HL-60/S4 treated with phorbol 12-myristate 13-acetate at 8.2 ng/mL for 4 days and 3 days (cell line): ENCODE results near the gene SPCS3.
"Not testable (repeated sequence)": the region's sequence is repeated elsewhere in the genome, so short reads cannot be mapped to it uniquely, and the experiment has no call there.

ENCODE experiments used
- in situ Hi-C: fragments of 300-500 bp; cut with MboI; formaldehyde crosslinking; loops from 2 replicates; pipeline ENCODE4 v1.15.0; 2022; ENCODE audit warnings: low sequenced_read_pairs

The SPCS3 gene

DNA sequence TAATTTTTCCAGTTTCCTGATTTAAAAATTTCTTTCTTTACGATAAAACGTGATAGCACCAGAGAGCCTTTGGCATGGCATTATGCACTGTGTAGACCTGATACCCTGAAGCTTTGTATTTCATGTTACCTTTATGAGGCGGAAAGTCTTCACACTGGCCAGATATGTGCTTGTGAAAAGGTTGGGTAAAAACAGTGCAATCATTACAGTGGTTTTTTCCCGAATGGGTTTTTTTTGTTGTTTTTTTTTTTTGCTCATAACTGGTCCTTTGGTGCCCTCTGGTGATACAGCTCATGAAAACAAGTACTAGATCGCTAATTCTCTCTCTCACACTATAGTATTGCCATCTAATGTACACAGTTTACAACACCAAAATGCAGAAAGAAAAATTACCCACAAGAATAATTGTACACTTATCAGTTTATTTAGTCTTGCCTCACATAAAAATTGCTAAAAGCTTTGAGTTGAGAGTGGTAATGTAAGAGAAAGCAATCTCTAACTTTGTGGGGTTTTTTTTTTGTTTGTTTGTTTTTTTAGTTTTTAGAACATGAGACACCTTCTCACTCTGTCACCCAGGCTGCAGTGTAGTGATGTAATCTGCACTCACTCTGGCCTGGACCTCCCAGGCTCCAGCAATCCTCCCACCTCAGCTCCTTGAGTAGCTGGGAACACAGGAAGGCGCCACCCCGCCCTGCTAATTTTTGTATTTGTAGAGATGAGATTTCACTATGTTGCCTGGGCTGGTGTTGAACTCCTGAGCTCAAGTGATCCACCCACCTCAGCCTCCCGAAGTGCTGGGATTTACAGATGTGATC lies 21.3 kb downstream of the SPCS3 start:
- in situ Hi-C loops, result no loop called here

DNA sequence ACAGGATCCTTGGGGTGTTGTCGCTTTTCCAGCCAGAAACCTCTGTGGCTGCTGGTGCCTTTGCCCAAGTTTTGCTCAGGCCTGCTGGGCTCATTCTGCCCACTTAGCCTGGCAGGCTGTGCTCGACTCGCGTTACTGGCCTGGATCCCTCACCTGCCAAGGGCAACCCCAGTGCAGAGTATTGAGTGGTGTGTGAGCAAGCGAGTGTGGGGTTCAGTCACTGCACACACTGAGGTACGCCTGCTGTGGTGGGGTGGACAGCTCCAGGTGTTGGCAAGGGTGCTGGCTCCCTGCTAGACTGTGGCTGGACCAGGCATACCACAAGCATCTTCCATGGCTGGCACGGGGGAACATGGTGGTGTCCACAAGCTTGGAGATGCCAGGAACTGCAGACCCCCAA lies 22.6 kb downstream of the SPCS3 start:
- in situ Hi-C loops, result no loop called here

DNA sequence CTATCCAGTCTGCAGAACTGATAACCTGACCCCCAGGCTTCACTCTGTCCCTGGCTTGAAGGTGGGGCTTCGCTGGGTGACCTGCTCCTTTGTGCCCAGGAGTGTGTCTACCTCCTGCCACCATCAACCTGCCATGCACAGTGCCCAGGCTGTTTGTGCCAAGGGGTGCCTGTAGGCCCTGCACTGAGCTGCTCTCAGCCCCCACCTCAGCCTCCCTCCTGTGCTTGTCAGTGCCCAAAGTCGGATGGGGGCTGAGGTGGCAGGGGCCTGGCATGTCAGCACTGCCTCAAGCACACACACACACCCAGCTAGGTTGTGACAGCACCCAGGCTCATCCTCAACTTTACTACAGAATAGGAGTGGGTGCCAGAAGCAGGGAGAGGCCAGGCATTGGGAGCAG lies 23.5 kb downstream of the SPCS3 start:
- in situ Hi-C loops, result no loop called here

- in situ Hi-C loops, result not testable (repeated sequence)
Measured at GRCh38 chr4:176345346-176345745, 25.6 kb downstream of the SPCS3 start.

- in situ Hi-C loops, result not testable (repeated sequence)
Measured at GRCh38 chr4:176346836-176347235, 27.1 kb downstream of the SPCS3 start.

DNA sequence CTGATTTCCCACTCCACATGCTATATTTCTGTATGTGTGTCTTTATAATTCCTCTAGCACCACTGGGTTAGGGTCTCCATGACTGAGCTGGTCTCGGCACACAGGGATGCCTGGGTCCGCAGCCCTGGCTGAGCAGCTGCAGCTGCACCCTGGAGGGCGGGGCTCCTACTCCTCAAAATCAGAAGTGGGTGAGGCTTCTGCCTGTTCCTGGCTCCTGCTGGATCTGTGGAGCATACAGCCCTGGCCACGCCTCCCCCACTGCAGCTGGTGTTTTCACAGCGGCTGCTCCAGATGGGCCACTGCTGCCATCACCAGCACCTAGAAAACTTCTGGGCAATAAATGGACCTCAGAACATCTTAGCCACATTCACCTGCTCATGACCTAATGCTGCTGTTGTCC lies 30.9 kb downstream of the SPCS3 start:
- in situ Hi-C loops, result no loop called here

GRCh38 chr4:176354884-176355283 lies 35.1 kb downstream of the SPCS3 start:
- in situ Hi-C loops, result no loop called here

DNA sequence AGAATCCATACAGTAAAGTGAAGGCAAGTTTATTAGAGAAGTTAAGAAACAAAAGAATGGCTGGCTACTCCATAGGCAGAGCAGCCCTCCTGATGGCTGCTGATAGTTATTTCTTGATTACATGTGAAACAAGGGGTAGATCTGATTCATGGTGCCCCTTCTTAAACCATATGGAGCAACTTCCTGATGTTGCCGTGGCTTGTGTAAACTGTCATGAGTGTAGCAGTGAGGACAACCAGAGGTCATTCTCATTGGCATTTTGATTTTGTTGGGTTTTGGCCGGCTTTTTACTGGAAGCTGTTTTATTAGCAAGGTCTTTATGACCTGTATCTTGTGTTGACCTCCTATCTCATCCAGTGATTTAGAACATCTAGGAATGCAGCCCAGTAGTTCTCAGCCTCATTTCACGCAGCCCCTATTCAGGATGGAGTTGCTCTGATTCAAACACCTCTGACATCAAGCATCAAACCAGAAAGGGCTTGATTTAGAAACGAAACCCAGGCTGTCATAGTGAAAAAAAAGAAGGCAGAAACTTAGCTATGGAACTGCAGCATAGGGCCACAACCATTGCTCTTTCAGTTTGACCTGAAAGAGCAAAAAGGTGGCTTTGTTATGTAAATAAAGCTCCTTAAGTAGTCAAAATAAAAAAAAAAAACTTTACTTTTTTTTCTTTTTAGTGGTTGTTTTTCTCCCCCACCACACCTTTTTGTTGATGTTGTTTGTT lies 37.8 kb downstream of the SPCS3 start:
- in situ Hi-C loops, result no loop called here

DNA sequence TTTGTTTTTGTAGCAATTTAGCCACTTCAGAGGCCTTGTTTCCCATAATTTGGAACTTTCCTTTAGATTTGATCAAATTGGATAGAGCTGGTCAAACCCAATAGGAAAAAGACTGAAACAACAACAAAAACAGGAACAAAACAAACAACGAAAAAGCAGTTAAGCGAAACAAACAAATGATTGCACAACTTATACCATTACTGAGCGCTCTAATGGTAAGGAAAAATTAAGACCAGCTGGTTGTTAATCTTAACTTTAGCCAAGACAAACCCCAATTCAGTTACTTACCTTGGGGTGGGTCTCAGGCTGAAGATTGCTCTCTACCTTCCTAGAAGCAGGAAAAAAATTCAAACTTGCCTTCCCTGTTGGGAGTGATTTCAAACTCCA lies 38.3 kb downstream of the SPCS3 start:
- in situ Hi-C loops, result no loop called here

DNA sequence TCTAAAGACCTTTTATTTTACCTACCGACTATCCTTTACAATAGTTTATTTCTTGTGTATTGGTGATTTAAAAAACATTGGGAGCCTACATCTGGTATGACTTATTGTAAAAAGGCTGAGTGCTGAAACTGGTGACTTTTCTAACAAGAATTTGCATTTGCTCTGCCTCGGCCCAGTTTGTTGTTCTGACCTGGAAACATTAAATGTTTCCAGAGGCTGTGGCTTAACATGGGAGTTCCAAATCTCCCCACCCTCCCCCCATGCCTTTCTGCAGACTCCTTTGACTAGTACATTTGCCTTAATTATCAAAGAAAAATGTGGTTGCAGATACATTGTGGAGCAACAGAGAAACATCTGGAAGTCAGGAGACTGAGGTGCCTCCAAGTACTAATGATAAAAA lies 39.8 kb downstream of the SPCS3 start:
- in situ Hi-C loops, result no loop called here

DNA sequence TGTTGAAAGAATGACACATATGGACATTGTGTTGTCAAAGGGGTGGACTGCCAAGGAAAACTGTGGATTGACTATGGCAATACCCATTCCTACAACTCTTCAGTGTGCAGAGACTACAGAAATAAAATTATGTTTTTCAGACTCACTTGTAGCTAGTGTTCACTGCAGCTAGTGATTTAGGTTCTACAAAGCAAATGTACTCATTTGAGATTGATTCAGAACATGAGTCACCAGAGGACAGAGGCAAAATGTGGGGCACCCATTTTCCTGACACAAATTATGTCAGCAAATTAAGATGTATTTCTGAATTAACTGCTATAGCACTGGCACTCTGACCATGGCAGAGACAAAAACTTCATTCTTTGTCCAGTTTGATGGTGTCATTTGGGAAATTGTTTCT lies 40.7 kb downstream of the SPCS3 start:
- in situ Hi-C loops, result no loop called here

- in situ Hi-C loops, result no loop called here
Measured at GRCh38 chr4:176363072-176363471, 43.3 kb downstream of the SPCS3 start.

DNA sequence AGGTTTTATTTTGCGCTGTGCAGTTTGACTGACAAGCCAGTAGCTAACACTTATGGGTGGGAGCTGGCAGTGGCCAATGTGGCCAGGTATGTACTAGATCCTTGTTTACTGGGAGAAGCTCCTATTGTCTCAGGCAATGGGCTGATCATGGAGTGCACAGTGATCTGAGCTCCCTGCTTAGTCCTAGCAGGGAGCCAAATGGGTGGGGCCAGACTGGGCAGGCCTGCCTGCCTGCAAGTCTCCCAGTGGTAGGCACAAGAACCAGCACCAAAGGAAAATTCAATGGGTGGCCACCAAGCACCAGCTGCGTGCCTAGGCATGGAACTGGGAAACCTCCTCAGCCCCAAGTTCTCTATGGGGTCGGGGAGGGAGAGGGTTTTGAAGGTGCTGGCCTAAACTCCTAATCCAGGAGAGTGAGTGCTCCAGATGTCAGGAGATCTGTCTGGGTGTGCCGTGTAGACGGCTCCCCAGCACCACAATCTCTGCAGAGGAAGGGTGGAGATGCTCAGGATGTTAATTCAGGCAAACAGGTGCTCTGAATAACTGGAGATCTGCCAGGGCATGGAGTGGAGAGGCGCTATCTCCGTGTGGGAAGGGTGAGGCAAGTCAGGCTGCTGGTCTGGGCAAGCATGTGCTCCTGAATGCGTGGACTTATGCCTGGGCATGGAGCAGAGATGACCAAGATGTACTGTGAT lies 48.2 kb downstream of the SPCS3 start:
- in situ Hi-C loops, result no loop called here

DNA sequence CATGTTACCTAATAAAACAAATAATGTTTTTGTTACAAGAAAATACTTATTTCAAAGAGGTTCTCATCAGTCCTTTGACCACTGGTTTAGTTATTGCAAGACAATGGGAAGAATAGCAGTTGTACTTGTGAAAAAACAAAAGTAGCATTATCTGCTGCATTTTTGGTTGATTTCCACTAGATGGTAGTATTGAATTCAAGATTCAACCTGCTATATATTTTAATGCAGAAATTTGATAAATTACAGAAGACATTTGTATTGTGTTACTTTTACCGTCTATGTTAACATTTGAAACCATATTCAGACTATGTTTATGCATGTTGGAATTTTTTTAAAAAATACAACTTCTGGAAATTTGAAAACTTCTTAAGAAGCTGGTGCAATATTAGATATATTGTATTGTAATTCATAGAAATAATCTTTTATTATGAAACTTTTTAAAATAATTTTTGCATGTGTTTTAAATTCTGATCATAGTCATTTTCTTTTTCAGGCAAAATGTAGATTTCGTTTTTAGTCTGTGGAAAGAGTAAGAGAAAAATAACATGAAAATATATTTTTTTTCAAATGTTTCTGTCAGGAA lies 56.4 kb downstream of the SPCS3 start:
- in situ Hi-C loops, result no loop called here

GRCh38 chr4:176377780-176378179 lies 58.0 kb downstream of the SPCS3 start:
- in situ Hi-C loops, result no loop called here

DNA sequence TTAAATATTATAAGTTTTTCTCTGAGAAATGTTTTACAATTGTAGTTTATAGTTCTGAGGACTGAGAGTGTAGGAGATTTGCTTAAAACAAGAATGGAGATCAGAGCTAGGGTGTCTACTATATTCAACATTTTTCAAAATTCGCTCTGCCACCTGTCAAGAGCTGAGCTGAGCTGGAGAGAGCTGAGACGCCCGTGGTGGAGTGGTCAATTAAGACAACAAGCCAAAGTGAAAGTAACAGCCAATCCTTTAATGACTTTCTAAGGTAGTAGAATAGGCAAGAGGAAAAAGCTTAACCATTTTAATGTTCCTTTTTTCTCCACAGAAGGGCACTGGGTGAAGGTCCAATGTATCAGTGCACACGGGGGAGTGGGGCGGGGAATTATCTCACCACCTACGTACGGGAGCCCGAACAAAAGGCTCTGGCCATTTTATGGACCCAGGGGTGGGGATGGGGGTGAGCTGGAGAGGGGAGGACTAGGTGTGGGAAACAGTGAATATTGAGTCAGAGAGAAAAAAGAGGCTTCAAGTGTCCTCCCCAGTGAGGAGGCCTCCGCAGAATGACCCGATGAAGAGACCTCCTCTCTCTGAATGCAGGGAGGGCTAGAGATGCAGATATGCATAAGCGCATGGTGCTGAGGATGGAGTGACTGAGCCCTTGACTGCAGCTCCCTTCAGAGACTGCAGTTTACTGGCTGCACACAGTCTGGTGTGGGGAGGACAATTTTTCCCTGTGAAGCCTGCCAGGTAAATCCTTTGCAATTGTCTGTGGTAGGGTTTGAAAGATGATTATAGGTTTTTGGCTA lies 60.8 kb downstream of the SPCS3 start:
- in situ Hi-C loops, result no loop called here
